ENCODE data around the gene CUEDC2. TPM values are rescaled to one million over a fixed set of nuclear protein-coding genes. Genes with fewer than 3 reads are reported as not detected.
A peak's percentile ranks its signal among the peaks of the same experiment; 100 is the strongest.

The CUEDC2 gene
- total RNA-seq, 2 experiments from 2014 or later, result 63.6 to 68.9 TPM

GRCh38 chr10:102403115-102403514, 29.3 kb downstream of the CUEDC2 start:
- H3K27me3 Mint-ChIP-seq, result peaks cover under 1% of the 10 kb centered on the region
- DNase-seq, result no peak
- H3K9me3 Mint-ChIP-seq, result no peaks in the 10 kb centered on the region
- ChIA-PET CTCF (interaction anchor here (0.6 to 6.5 kb wide), 15 partner anchors 9 to 234 kb away, joined by 3 to 51 read pairs (median 4); partner anchors contain the start of genes C10orf95, CUEDC2 and FBXL15), POLR2A (no interaction called here)
- peaks cover 18% of the 10 kb centered on the region for H3K36me3 Mint-ChIP-seq (ENCODE audit: low read depth)
- no peak overlapping the region for H3K27ac Mint-ChIP-seq
- peaks cover 18% of the 10 kb centered on the region for H3K4me1 Mint-ChIP-seq
- H3K4me3 Mint-ChIP-seq, result no peak overlapping the region

GRCh38 chr10:102402512-102402896, 29.9 kb downstream of the CUEDC2 start:
- ChIA-PET CTCF (interaction anchor here (1.2 to 6.5 kb wide), 6 partner anchors 9 to 233 kb away, joined by 3 to 51 read pairs (median 7); partner anchors contain the start of genes C10orf95 and CUEDC2), POLR2A (no interaction called here)
- Mint-ChIP-seq H3K4me3 (no peak overlapping the region), H3K36me3 (ENCODE audit: low read depth) (peaks cover 24% of the 10 kb centered on the region), H3K27ac (no peak overlapping the region), H3K4me1 (peaks cover 23% of the 10 kb centered on the region), H3K27me3 (no peaks in the 10 kb centered on the region), H3K9me3 (no peaks in the 10 kb centered on the region)
- no peak for DNase-seq

- Mint-ChIP-seq H3K36me3 (ENCODE audit: low read depth) (peaks cover 25% of the 10 kb centered on the region), H3K9me3 (no peaks in the 10 kb centered on the region), H3K4me3 (no peak overlapping the region), H3K27me3 (no peaks in the 10 kb centered on the region), H3K27ac (no peak overlapping the region), H3K4me1 (peaks cover 28% of the 10 kb centered on the region)
- ChIA-PET CTCF (interaction anchor here (0.5 to 6.5 kb wide), 5 partner anchors 8 to 233 kb away, joined by 3 to 51 read pairs (median 6); no protein-coding TSS in a partner anchor), POLR2A (no interaction called here)
- DNase-seq, result no peak
Measured at GRCh38 chr10:102401735-102402511, 30.5 kb downstream of the CUEDC2 start.

GRCh38 chr10:102401342-102401654, 31.1 kb downstream of the CUEDC2 start:
- H3K9me3 Mint-ChIP-seq, result no peaks in the 10 kb centered on the region
- H3K4me3 Mint-ChIP-seq, result no peak overlapping the region
- no peak for DNase-seq
- no peak overlapping the region for H3K27ac Mint-ChIP-seq
- H3K36me3 Mint-ChIP-seq (ENCODE audit: low read depth), result peaks cover 25% of the 10 kb centered on the region
- H3K27me3 Mint-ChIP-seq, result no peaks in the 10 kb centered on the region
- peaks cover 35% of the 10 kb centered on the region for H3K4me1 Mint-ChIP-seq
- POLR2A ChIA-PET, result no interaction called here
- CTCF ChIA-PET, result interaction anchor here (0.5 to 9.2 kb wide), 3 partner anchors 130 to 170 kb away, joined by 3 to 118 read pairs (median 51); no protein-coding TSS in a partner anchor

- H3K27me3 Mint-ChIP-seq, result no peaks in the 10 kb centered on the region
- peak overlapping the region; percentile 68 for H3K27ac Mint-ChIP-seq
- no peak overlapping the region for H3K4me3 Mint-ChIP-seq
- DNase-seq, result no peak
- peaks cover 39% of the 10 kb centered on the region for H3K4me1 Mint-ChIP-seq
- POLR2A ChIA-PET, result no interaction called here
- peaks cover 29% of the 10 kb centered on the region for H3K36me3 Mint-ChIP-seq (ENCODE audit: low read depth)
- H3K9me3 Mint-ChIP-seq, result no peaks in the 10 kb centered on the region
- CTCF ChIA-PET, result interaction anchor here (0.6 to 9.2 kb wide), 16 partner anchors 11 to 287 kb away, joined by 3 to 118 read pairs (median 7); partner anchors contain the start of genes FBXL15 and NOLC1
Measured at GRCh38 chr10:102400598-102401341, 31.6 kb downstream of the CUEDC2 start.

- H3K36me3 Mint-ChIP-seq (ENCODE audit: low read depth), result peaks cover 32% of the 10 kb centered on the region
- H3K27ac Mint-ChIP-seq, result peak overlapping the region; percentile 76
- peaks cover 41% of the 10 kb centered on the region for H3K4me1 Mint-ChIP-seq
- H3K27me3 Mint-ChIP-seq, result no peaks in the 10 kb centered on the region
- no peak for DNase-seq
- ChIA-PET POLR2A (no interaction called here), CTCF (interaction anchor here (0.6 to 9.2 kb wide), 31 partner anchors 11 to 287 kb away, joined by 3 to 118 read pairs (median 5); partner anchors contain the start of genes CUEDC2, FBXL15 and NOLC1)
- H3K9me3 Mint-ChIP-seq, result no peaks in the 10 kb centered on the region
- H3K4me3 Mint-ChIP-seq, result peak overlapping the region; percentile 62
Measured at GRCh38 chr10:102400076-102400475, 32.3 kb downstream of the CUEDC2 start.

GRCh38 chr10:102399217-102400021, 33.0 kb downstream of the CUEDC2 start:
- Mint-ChIP-seq H3K27me3 (no peaks in the 10 kb centered on the region), H3K4me1 (peaks cover 43% of the 10 kb centered on the region), H3K9me3 (no peaks in the 10 kb centered on the region), H3K4me3 (peak overlapping the region; percentile 62), H3K36me3 (ENCODE audit: low read depth) (peaks cover 32% of the 10 kb centered on the region), H3K27ac (peak overlapping the region; percentile 76)
- peak; percentile 88 for DNase-seq
- ChIA-PET POLR2A (no interaction called here), CTCF (interaction anchor here (0.6 to 9.2 kb wide), 53 partner anchors 7 to 1839 kb away, joined by 3 to 118 read pairs (median 4); partner anchors contain the start of genes CUEDC2, FBXL15, NOLC1 and PITX3)

- ChIA-PET CTCF (interaction anchor here (0.6 to 9.2 kb wide), 34 partner anchors 8 to 1838 kb away, joined by 3 to 118 read pairs (median 5); partner anchors contain the start of genes CUEDC2, ELOVL3, FBXL15 and PITX3), POLR2A (interaction anchor here (1.0 kb wide), 1 partner anchor 153 kb away, joined by 3 read pairs; the partner anchor contains the start of gene GBF1)
- Mint-ChIP-seq H3K4me3 (peak overlapping the region; percentile 53), H3K9me3 (no peaks in the 10 kb centered on the region), H3K4me1 (peaks cover 47% of the 10 kb centered on the region), H3K27me3 (no peaks in the 10 kb centered on the region), H3K27ac (peak overlapping the region; percentile 68), H3K36me3 (ENCODE audit: low read depth) (peaks cover 32% of the 10 kb centered on the region)
- no peak for DNase-seq
Measured at GRCh38 chr10:102398172-102399020, 34.0 kb downstream of the CUEDC2 start.

- Mint-ChIP-seq H3K36me3 (ENCODE audit: low read depth) (peaks cover 32% of the 10 kb centered on the region), H3K9me3 (no peaks in the 10 kb centered on the region), H3K27me3 (no peaks in the 10 kb centered on the region), H3K27ac (peak overlapping the region; percentile 71), H3K4me3 (peak overlapping the region; percentile 92), H3K4me1 (peaks cover 54% of the 10 kb centered on the region)
- CTCF ChIA-PET, result interaction anchor here (0.6 to 9.2 kb wide), 15 partner anchors 9 to 266 kb away, joined by 3 to 118 read pairs (median 4); partner anchors contain the start of genes ELOVL3, FBXL15 and PPRC1
- no peak for DNase-seq
- POLR2A ChIA-PET, result interaction anchor here (1.0 kb wide), 1 partner anchor 152 kb away, joined by 3 read pairs; the partner anchor contains the start of gene GBF1
Measured at GRCh38 chr10:102397222-102398171, 34.9 kb downstream of the CUEDC2 start.

GRCh38 chr10:102396730-102397151, 35.6 kb downstream of the CUEDC2 start:
- POLR2A ChIA-PET, result no interaction called here
- H3K27me3 Mint-ChIP-seq, result no peaks in the 10 kb centered on the region
- H3K4me3 Mint-ChIP-seq, result peak overlapping the region; percentile 92
- H3K4me1 Mint-ChIP-seq, result peaks cover 54% of the 10 kb centered on the region
- H3K9me3 Mint-ChIP-seq, result no peaks in the 10 kb centered on the region
- H3K36me3 Mint-ChIP-seq (ENCODE audit: low read depth), result peaks cover 32% of the 10 kb centered on the region
- peak overlapping the region; percentile 71 for H3K27ac Mint-ChIP-seq
- DNase-seq, result no peak
- CTCF ChIA-PET, result interaction anchor here (1.2 to 9.2 kb wide), 7 partner anchors 9 to 170 kb away, joined by 3 to 118 read pairs (median 19); partner anchors contain the start of gene ELOVL3

All from activated CD4-positive, alpha-beta T cell treated with anti-CD3 and anti-CD28 coated beads, Interleukin-2, amount 10 ng/mL, durations not matched to agents 7 days and 5 days (primary cell).